ENCODE results near the gene APP. TPM values are rescaled to one million over a fixed set of nuclear protein-coding genes. Genes with fewer than 3 reads are reported as not detected.

Gene APP
- total RNA-seq, 2 donors from 2014 or later = 460 to 557 TPM

DNA sequence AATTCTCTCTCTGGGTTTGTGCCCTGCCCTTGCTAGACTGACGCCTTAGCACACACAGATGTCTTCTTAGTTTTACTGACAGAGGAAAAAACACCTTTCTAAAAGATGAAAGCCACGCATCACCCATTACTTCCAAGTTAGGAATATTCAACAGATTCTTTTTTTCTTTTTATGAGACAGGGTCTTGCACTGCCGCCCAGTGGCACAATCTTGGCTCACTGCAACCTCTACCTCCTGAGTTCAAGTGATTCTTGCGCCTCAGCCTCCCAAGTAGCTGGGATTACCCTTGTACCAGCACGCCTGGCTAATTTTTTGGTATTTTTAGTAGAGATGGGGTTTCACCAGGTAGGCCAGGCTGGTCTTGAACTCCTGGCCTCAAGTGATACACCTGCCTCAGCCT lies 169.2 kb downstream of the APP start:
- Mint-ChIP-seq H3K4me1 (peaks cover 46% of the 10 kb centered on the region), H3K9me3 (no peaks in the 10 kb centered on the region), H3K27me3 (ENCODE audit: insufficient read depth) (no peaks in the 10 kb centered on the region), H3K27ac (peak overlapping the region; percentile 8), H3K36me3 (ENCODE audit: low read depth) (peaks cover 37% of the 10 kb centered on the region), H3K4me3 (no peak overlapping the region)
- H3K9me3 ChIP-seq (ENCODE audit: control insufficient read depth, low read length) = no peaks in the 10 kb centered on the region
- no peak overlapping the region for H3K27ac ChIP-seq (ENCODE audit: low read depth, low read length)
- peaks cover 10% of the 10 kb centered on the region for H3K4me1 ChIP-seq (ENCODE audit: control insufficient read depth, insufficient read depth, low read length)
- DNase-seq = no peak
- peaks cover 48% of the 10 kb centered on the region for H3K36me3 ChIP-seq (ENCODE audit: control insufficient read depth, insufficient read depth, low read length)
- H3K4me3 ChIP-seq (ENCODE audit: low read length) = no peak overlapping the region
- H3K9ac ChIP-seq (ENCODE audit: extremely low read depth, low read length, poor library complexity, severe bottlenecking) = no peak overlapping the region
- no peaks in the 10 kb centered on the region for H3K27me3 ChIP-seq (ENCODE audit: control insufficient read depth, insufficient read depth, low read length, poor library complexity, severe bottlenecking)
- 92 to 96% methylated on average over 4 to 5 of the region's 5 CpGs for WGBS, 2 experiments (ENCODE audit: insufficient coverage in 1 of 2, insufficient read length in 1 of 2)
- peak; percentile 19 for TF ChIP-seq CTCF (conservative IDR thresholded peaks at IDR 0.05)

GRCh38 chr21:25999921-26000582 lies 170.5 kb downstream of the APP start:
- no peaks in the 10 kb centered on the region for H3K27me3 Mint-ChIP-seq (ENCODE audit: insufficient read depth)
- Histone ChIP-seq H3K4me3 (ENCODE audit: low read length) (no peak overlapping the region), H3K9me3 (ENCODE audit: control insufficient read depth, low read length) (no peaks in the 10 kb centered on the region), H3K36me3 (ENCODE audit: control insufficient read depth, insufficient read depth, low read length) (peaks cover 55% of the 10 kb centered on the region), H3K27ac (ENCODE audit: low read depth, low read length) (peak overlapping the region; percentile 19), H3K27me3 (ENCODE audit: control insufficient read depth, insufficient read depth, low read length, poor library complexity, severe bottlenecking) (no peaks in the 10 kb centered on the region), H3K4me1 (ENCODE audit: control insufficient read depth, insufficient read depth, low read length) (peaks cover 10% of the 10 kb centered on the region), H3K9ac (ENCODE audit: extremely low read depth, low read length, poor library complexity, severe bottlenecking) (no peak overlapping the region)
- peaks cover 42% of the 10 kb centered on the region for H3K36me3 Mint-ChIP-seq (ENCODE audit: low read depth)
- no peaks in the 10 kb centered on the region for H3K9me3 Mint-ChIP-seq
- DNase-seq = no peak
- TF ChIP-seq CTCF (conservative IDR thresholded peaks at IDR 0.05) = no peak
- no peak overlapping the region for H3K4me3 Mint-ChIP-seq
- peak overlapping the region; percentile 60 for H3K27ac Mint-ChIP-seq
- peaks cover 50% of the 10 kb centered on the region for H3K4me1 Mint-ChIP-seq
- WGBS, 2 experiments (ENCODE audit: insufficient coverage in 1 of 2, insufficient read length in 1 of 2) = 91 to 92% methylated on average over 15 to 18 of the region's 19 CpGs

DNA sequence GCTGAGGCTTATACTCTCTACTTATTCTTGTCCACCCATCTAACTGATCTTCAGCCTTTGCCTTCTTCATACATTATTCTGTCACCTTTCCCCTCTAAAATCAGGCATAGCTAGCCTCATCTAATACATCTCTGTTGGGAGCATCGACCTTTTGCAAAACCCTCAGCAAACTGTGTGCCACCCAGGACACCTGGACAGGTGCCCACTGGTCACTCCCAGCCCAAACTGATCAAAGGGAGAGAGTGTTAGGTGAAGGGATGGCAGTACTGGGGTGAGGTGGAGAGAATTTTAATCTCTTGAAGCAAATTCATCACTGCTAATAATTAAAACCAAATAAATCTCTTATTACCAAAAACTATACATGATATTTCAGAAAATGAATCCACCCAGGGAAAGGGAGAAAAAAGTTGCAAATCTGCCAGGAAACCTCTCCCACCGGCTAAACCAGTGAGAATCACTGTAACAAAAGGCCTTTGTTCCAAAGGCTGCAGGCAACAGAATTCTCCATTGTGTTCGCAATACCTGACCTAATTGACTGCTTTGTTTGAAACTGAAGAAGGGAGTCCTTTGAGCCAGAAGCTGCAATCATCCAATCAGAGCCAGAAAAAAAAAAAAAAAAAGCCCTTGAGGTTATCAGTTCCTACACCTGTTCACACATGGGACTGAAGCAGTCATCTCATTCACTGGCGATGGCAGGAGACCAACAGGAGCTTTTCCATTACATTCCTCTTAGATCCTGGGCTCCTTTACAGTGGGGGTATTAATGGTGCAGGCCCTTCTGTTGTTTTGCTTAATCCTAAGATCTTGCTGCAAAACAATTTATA lies 172.6 kb downstream of the APP start:
- Mint-ChIP-seq H3K9me3 (no peaks in the 10 kb centered on the region), H3K4me3 (peak overlapping the region; percentile 14), H3K36me3 (ENCODE audit: low read depth) (peaks cover 43% of the 10 kb centered on the region), H3K27ac (peak overlapping the region; percentile 96), H3K27me3 (ENCODE audit: insufficient read depth) (no peaks in the 10 kb centered on the region), H3K4me1 (peaks cover 48% of the 10 kb centered on the region)
- peak; percentile 74 for DNase-seq
- Histone ChIP-seq H3K4me1 (ENCODE audit: control insufficient read depth, insufficient read depth, low read length) (peaks cover 10% of the 10 kb centered on the region), H3K27ac (ENCODE audit: low read depth, low read length) (peak overlapping the region; percentile 73), H3K36me3 (ENCODE audit: control insufficient read depth, insufficient read depth, low read length) (peaks cover 64% of the 10 kb centered on the region), H3K9me3 (ENCODE audit: control insufficient read depth, low read length) (no peaks in the 10 kb centered on the region), H3K27me3 (ENCODE audit: control insufficient read depth, insufficient read depth, low read length, poor library complexity, severe bottlenecking) (no peaks in the 10 kb centered on the region), H3K9ac (ENCODE audit: extremely low read depth, low read length, poor library complexity, severe bottlenecking) (peak overlapping the region; percentile 67), H3K4me3 (ENCODE audit: low read length) (peak overlapping the region; percentile 39)
- 31% methylated on average over 2 to 4 of the region's 4 CpGs for WGBS, 2 experiments (ENCODE audit: insufficient coverage in 1 of 2, insufficient read length in 1 of 2)
- no peak for TF ChIP-seq CTCF (conservative IDR thresholded peaks at IDR 0.05)

All from endodermal cell (in vitro differentiated cells).